ENCODE data around the gene NALCN. TPM values are rescaled to one million over a fixed set of nuclear protein-coding genes. Genes with fewer than 3 reads are reported as not detected.
A peak's percentile ranks its signal among the peaks of the same experiment; 100 is the strongest.

NALCN gene
- total RNA-seq, 1 donor = 11.2 TPM

DNA sequence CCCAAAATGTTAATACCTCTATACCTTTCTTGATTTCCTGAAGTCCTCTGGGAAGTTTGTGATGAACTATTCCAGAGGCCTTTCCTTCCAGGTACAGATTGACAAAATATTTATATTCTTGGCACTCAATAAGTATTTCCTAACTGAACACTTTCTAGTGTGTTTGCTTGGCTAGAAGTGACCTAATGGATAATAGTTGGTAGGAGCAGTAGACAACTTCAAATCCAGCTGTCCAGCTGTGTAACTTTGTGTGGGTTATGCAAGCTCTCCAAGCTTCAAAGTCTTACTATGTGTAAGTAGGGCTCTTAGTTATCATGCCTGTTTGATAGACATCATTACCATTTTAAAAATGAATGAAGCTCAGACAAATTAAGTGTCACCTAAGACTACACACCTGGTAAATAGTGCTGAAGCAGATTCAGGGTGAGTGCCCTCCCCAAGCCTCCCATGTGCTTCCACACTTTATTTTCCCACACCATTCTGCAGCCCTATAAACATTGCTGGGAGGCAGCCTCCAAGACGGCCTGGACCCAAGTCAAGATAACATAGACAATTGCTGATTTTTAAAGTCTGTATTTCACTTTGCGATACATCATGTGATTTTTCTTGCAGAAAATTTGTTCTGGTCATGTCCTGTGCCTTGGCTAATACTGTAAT, 196.6 kb downstream of the NALCN start:
- Histone ChIP-seq H3K36me3 (ENCODE audit: insufficient read depth, low read length) (no peaks in the 10 kb centered on the region), H3K4me3 (ENCODE audit: insufficient read depth, low read length) (no peak overlapping the region), H3K27ac (ENCODE audit: low read depth, low read length) (no peak overlapping the region), H3K4me1 (ENCODE audit: insufficient read depth, low read length) (no peaks in the 10 kb centered on the region), H2AFZ (ENCODE audit: low read length) (no peak overlapping the region), H3K27me3 (ENCODE audit: insufficient read depth, low read length) (no peaks in the 10 kb centered on the region), H3K9me3 (ENCODE audit: low read depth, low read length) (no peaks in the 10 kb centered on the region), H3K4me2 (ENCODE audit: insufficient read depth, low read length) (no peak overlapping the region), H3K79me2 (ENCODE audit: insufficient read depth, low read length) (no peaks in the 10 kb centered on the region), H4K20me1 (ENCODE audit: insufficient read depth, low read length) (no peaks in the 10 kb centered on the region)
- DNase-seq (ENCODE audit: insufficient read length, low spot score, missing footprints) = no peak
- TF ChIP-seq, protein P1, sequence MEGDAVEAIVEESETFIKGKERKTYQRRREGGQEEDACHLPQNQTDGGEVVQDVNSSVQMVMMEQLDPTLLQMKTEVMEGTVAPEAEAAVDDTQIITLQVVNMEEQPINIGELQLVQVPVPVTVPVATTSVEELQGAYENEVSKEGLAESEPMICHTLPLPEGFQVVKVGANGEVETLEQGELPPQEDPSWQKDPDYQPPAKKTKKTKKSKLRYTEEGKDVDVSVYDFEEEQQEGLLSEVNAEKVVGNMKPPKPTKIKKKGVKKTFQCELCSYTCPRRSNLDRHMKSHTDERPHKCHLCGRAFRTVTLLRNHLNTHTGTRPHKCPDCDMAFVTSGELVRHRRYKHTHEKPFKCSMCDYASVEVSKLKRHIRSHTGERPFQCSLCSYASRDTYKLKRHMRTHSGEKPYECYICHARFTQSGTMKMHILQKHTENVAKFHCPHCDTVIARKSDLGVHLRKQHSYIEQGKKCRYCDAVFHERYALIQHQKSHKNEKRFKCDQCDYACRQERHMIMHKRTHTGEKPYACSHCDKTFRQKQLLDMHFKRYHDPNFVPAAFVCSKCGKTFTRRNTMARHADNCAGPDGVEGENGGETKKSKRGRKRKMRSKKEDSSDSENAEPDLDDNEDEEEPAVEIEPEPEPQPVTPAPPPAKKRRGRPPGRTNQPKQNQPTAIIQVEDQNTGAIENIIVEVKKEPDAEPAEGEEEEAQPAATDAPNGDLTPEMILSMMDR (IDR thresholded peaks at IDR 0.05; ENCODE audit: extremely low read depth, low read depth, low read length) = no peak

- Histone ChIP-seq H3K4me1 (ENCODE audit: insufficient read depth, low read length) (no peaks in the 10 kb centered on the region), H3K27ac (ENCODE audit: low read depth, low read length) (no peak overlapping the region), H3K79me2 (ENCODE audit: insufficient read depth, low read length) (no peaks in the 10 kb centered on the region), H3K9me3 (ENCODE audit: low read depth, low read length) (no peaks in the 10 kb centered on the region), H3K27me3 (ENCODE audit: insufficient read depth, low read length) (no peaks in the 10 kb centered on the region), H3K36me3 (ENCODE audit: insufficient read depth, low read length) (no peaks in the 10 kb centered on the region), H3K4me2 (ENCODE audit: insufficient read depth, low read length) (no peak overlapping the region), H4K20me1 (ENCODE audit: insufficient read depth, low read length) (no peaks in the 10 kb centered on the region), H2AFZ (ENCODE audit: low read length) (no peak overlapping the region), H3K4me3 (ENCODE audit: insufficient read depth, low read length) (no peak overlapping the region)
- TF ChIP-seq, protein P1 (IDR thresholded peaks at IDR 0.05; ENCODE audit: extremely low read depth, low read depth, low read length) = no peak
- DNase-seq (ENCODE audit: insufficient read length, low spot score, missing footprints) = no peak
Measured at GRCh38 chr13:101218484-101218883, 197.8 kb downstream of the NALCN start.

- Histone ChIP-seq H3K4me2 (ENCODE audit: insufficient read depth, low read length) (no peak overlapping the region), H3K4me1 (ENCODE audit: insufficient read depth, low read length) (no peaks in the 10 kb centered on the region), H3K9me3 (ENCODE audit: low read depth, low read length) (no peaks in the 10 kb centered on the region), H3K36me3 (ENCODE audit: insufficient read depth, low read length) (no peaks in the 10 kb centered on the region), H3K27me3 (ENCODE audit: insufficient read depth, low read length) (no peaks in the 10 kb centered on the region), H2AFZ (ENCODE audit: low read length) (no peak overlapping the region), H3K27ac (ENCODE audit: low read depth, low read length) (no peak overlapping the region), H4K20me1 (ENCODE audit: insufficient read depth, low read length) (no peaks in the 10 kb centered on the region), H3K79me2 (ENCODE audit: insufficient read depth, low read length) (no peaks in the 10 kb centered on the region), H3K4me3 (ENCODE audit: insufficient read depth, low read length) (no peak overlapping the region)
- TF ChIP-seq, protein P1 (IDR thresholded peaks at IDR 0.05; ENCODE audit: extremely low read depth, low read depth, low read length) = no peak
- no peak for DNase-seq (ENCODE audit: insufficient read length, low spot score, missing footprints)
Measured at GRCh38 chr13:101217086-101217485, 199.2 kb downstream of the NALCN start.

DNA sequence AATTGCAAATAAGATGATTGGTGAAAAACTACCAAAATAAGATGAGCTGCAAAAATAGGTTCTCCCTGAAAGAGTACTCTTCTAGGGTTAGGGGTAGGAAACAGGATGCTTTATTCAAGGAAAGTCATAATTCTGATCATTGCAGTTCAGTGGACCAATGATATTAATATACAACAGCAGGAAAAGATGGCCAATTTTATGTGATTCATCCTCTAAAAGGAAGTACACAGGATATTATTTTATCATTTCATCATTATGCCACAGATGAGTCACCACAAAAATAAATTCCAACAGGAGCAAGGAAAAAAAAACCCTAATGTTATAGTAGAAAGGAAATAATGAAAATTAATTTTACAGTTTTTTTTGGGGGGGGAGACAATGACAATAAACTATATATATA, 205.0 kb downstream of the NALCN start:
- Histone ChIP-seq H3K27ac (ENCODE audit: low read depth, low read length) (no peak overlapping the region), H3K4me2 (ENCODE audit: insufficient read depth, low read length) (no peak overlapping the region), H3K4me3 (ENCODE audit: insufficient read depth, low read length) (no peak overlapping the region), H3K27me3 (ENCODE audit: insufficient read depth, low read length) (no peaks in the 10 kb centered on the region), H3K79me2 (ENCODE audit: insufficient read depth, low read length) (no peaks in the 10 kb centered on the region), H4K20me1 (ENCODE audit: insufficient read depth, low read length) (no peaks in the 10 kb centered on the region), H3K36me3 (ENCODE audit: insufficient read depth, low read length) (no peaks in the 10 kb centered on the region), H3K4me1 (ENCODE audit: insufficient read depth, low read length) (peaks cover 14% of the 10 kb centered on the region), H2AFZ (ENCODE audit: low read length) (no peak overlapping the region), H3K9me3 (ENCODE audit: low read depth, low read length) (no peaks in the 10 kb centered on the region)
- TF ChIP-seq, protein P1 (IDR thresholded peaks at IDR 0.05; ENCODE audit: extremely low read depth, low read depth, low read length) = no peak
- DNase-seq (ENCODE audit: insufficient read length, low spot score, missing footprints) = peak; percentile 77

Data from osteoblast (primary cell).